Endothelial cell of umbilical vein (primary cell): ENCODE measurements around the gene CISD3. TPM values are rescaled to one million over a fixed set of nuclear protein-coding genes. Genes with fewer than 3 reads are reported as not detected.

Experiments
- BruUV-seq: library from RNA; stranded (reverse); fragments of 400-500 nt; replicated peaks from 2 replicates; lab custom pipeline; 2021; lab: Mats Ljungman, UMichigan
- CTCF ChIA-PET: fragments of 300-600, 350-600 bp; sonication (Branson Sonifier 250); formaldehyde crosslinking; loops from one replicate; lab custom pipeline; 2021; ENCODE audit warnings: antibody characterized with exemption, inconsistent platforms; lab: Charles Lee
- POLR2A ChIA-PET: fragments of 300-600, 350-600 bp; sonication (Branson Sonifier 250); formaldehyde crosslinking; loops from one replicate; lab custom pipeline; 2021; ENCODE audit warnings: antibody characterized with exemption, inconsistent platforms; lab: Charles Lee
- DNase-seq: peaks from one replicate; pipeline ENCODE4 v3.0.0-alpha.2; 2011; ENCODE audit warnings: low read depth, low spot score
- FAIRE-seq: peaks from 2 replicates; lab custom pipeline; 2011; peaks lifted over from hg19 to GRCh38; lab: Jason Lieb, UNC
- H2AFZ ChIP-seq: 2 replicates; pipeline ENCODE4 v1.6.0; 2012; ENCODE audit warnings: low read depth, low read length, control low read depth, inconsistent platforms
- H3K27ac ChIP-seq: 2 replicates; pipeline ENCODE4 v1.5.1; 2011; ENCODE audit warnings: low read depth, mild to moderate bottlenecking, control low read depth, low read length, moderate library complexity; ENCODE audit not compliant: insufficient read depth
- H3K27me3 ChIP-seq, 2 experiments: 2 replicates each; pipeline versions ENCODE4 v1.6.0 to v1.6.1; 2011; ENCODE audit warnings: low read length in 2 of 2, mixed read lengths in 1 of 2; ENCODE audit not compliant: control insufficient read depth in 2 of 2, insufficient read depth in 2 of 2
- H3K36me3 ChIP-seq, 2 experiments: 2 replicates in 1 of 2; 3 replicates in 1 of 2; pipeline ENCODE4 v1.5.1; 2011; ENCODE audit warnings: low read length in 2 of 2, mild to moderate bottlenecking in 1 of 2, moderate library complexity in 1 of 2; ENCODE audit not compliant: control insufficient read depth in 2 of 2, insufficient read depth in 2 of 2; ENCODE audit errors: extremely low read depth in 1 of 2
- H3K4me1 ChIP-seq: 3 replicates; pipeline ENCODE4 v1.5.1; 2011; ENCODE audit warnings: mild to moderate bottlenecking, low read length; ENCODE audit not compliant: control insufficient read depth, insufficient read depth; ENCODE audit errors: extremely low read depth
- H3K4me2 ChIP-seq: 2 replicates; pipeline ENCODE4 v1.6.1; 2011; ENCODE audit warnings: low read length, control low read depth, mixed read lengths; ENCODE audit not compliant: insufficient read depth
- H3K4me3 ChIP-seq, 3 experiments: fragments of 200-600 bp in 1 of 3; sonication (generic), shearing (Covaris generic) in 1 of 3; replicated peaks in 1 of 3; 2 replicates each; pipeline ENCODE4 v1.5.1; 2011 to 2016; ENCODE audit warnings: control low read depth in 3 of 3, low read length in 3 of 3, mild to moderate bottlenecking in 2 of 3, inconsistent platforms in 1 of 3, low read depth in 1 of 3, moderate library complexity in 1 of 3; ENCODE audit not compliant: insufficient read depth in 1 of 3
- H3K79me2 ChIP-seq: 2 replicates; pipeline ENCODE4 v1.6.0; 2012; ENCODE audit warnings: low read length, inconsistent platforms; ENCODE audit not compliant: control insufficient read depth, insufficient read depth
- H3K9ac ChIP-seq: replicated peaks from 2 replicates; pipeline ENCODE3; 2011; ENCODE audit warnings: low read length, control low read depth; ENCODE audit not compliant: insufficient read depth; ENCODE audit errors: extremely low read depth
- H3K9me1 ChIP-seq: replicated peaks from 3 replicates; pipeline ENCODE4 v1.6.0; 2011; ENCODE audit warnings: mild to moderate bottlenecking, low read length; ENCODE audit not compliant: control insufficient read depth, insufficient read depth; ENCODE audit errors: extremely low read depth
- H3K9me3 ChIP-seq: replicated peaks from 2 replicates; pipeline ENCODE4 v1.5.1; 2012; ENCODE audit warnings: low read length, inconsistent platforms; ENCODE audit not compliant: control insufficient read depth, insufficient read depth
- H4K20me1 ChIP-seq: replicated peaks from 2 replicates; pipeline ENCODE3; 2011; ENCODE audit warnings: mild to moderate bottlenecking, low read length; ENCODE audit not compliant: control insufficient read depth, insufficient read depth; ENCODE audit errors: extremely low read depth
- EZH2 ChIP-seq: IDR thresholded peaks from 2 replicates; pipeline ENCODE4 v1.6.1; 2012; ENCODE audit warnings: borderline replicate concordance, low read depth, mild to moderate bottlenecking, moderate library complexity, low read length, inconsistent platforms; ENCODE audit not compliant: severe bottlenecking
- FOS ChIP-seq: IDR thresholded peaks from 2 replicates; pipeline ENCODE4 v1.6.1; 2011; ENCODE audit warnings: mild to moderate bottlenecking, low read length, moderate library complexity, borderline replicate concordance; ENCODE audit not compliant: insufficient read depth
- GATA2 ChIP-seq: IDR thresholded peaks from 2 replicates; pipeline ENCODE4 v1.7.0; 2011; ENCODE audit warnings: low read depth, mild to moderate bottlenecking, moderate library complexity, mixed read lengths, low read length; ENCODE audit not compliant: insufficient read length, insufficient read depth
- JUN ChIP-seq: IDR thresholded peaks from 2 replicates; pipeline ENCODE4 v1.6.1; 2011; ENCODE audit warnings: borderline replicate concordance, low read depth; ENCODE audit not compliant: insufficient read length, insufficient read depth
- MYC ChIP-seq: IDR thresholded peaks from one replicate; pipeline ENCODE4 v1.6.1; 2011; ENCODE audit warnings: mild to moderate bottlenecking, low read depth, low read length
- POLR2A ChIP-seq: IDR thresholded peaks from 2 replicates; pipeline ENCODE4 v1.6.1; 2012; ENCODE audit warnings: low read depth, mild to moderate bottlenecking, control low read depth, low read length
- POLR2AphosphoS5 ChIP-seq: IDR thresholded peaks from 2 replicates; pipeline ENCODE4 v1.6.1; 2012; ENCODE audit warnings: low read depth, mild to moderate bottlenecking, control low read depth, low read length, moderate library complexity; ENCODE audit not compliant: insufficient read depth
- dilution Hi-C: fragments of 300-500 bp; cut with MboI; formaldehyde crosslinking; loops from one replicate; pipeline ENCODE4 v1.15.0; 2019; ENCODE audit warnings: low sequenced_read_pairs; ENCODE audit not compliant: extremely low pct_ligation_motif_present
- intact Hi-C: fragments of 100-400 bp; cut with micrococcal nuclease; formaldehyde crosslinking; loops from one replicate; pipeline ENCODE4 v1.10.0; 2022
- polyA plus RNA-seq, 4 experiments: library from polyadenylated mRNA; depleted of rRNA in 3 of 4; stranded (reverse) in 3 of 4; unstranded in 1 of 4; fragments of >200 nt; gene quantifications; 2 replicates each; pipeline versions ENCODE4 v1.2.1 to v1.2.3, GENCODE V29; 2011 to 2012; ENCODE audit warnings: missing spikeins in 1 of 4
- total RNA-seq: library from RNA; stranded (reverse); gene quantifications from 2 replicates; pipeline ENCODE4 v1.2.3, GENCODE V29; 2021
- TF ChIP-seq, protein P1 (sequence below): IDR thresholded peaks from 2 replicates; pipeline ENCODE4 v1.6.1; 2011; ENCODE audit not compliant: insufficient read depth, insufficient read length
- TF ChIP-seq, protein P2 (sequence below), 2 donors: IDR thresholded peaks; 1 replicate in 1 of 2; 2 replicates in 1 of 2; pipeline ENCODE4 v1.5.1; 2011; ENCODE audit warnings: low read length in 2 of 2, mild to moderate bottlenecking in 2 of 2, moderate library complexity in 2 of 2, control low read depth in 1 of 2, inconsistent platforms in 1 of 2, low read depth in 1 of 2; ENCODE audit not compliant: insufficient read depth in 1 of 2; ENCODE audit errors: extremely low read depth in 1 of 2

CISD3 gene
- total and polyA plus RNA-seq, 2 donors (not counting 3 experiments of a cell fraction or from before 2014, with no cell fraction given): 8.7 to 23.7 TPM

DNA sequence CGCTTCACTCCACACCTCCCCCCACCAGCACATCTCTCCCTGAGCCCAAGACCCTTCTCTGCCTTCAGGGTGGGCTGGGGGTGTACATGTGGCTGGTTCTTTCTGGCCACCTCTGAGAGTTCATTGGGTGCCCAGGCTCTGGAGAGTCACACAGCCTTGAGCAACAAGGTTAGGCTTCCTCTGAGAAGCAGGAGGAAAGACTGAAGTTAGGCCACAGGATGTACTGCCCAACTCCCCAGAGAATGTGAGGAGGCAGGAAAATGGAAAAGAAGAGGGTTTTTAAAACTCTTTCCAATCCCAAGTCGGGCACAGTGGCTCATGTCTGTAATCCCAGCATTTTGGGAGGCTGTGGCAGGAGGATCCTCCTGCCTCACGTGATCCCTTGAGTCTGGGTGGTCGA lies 10.7 kb downstream of the CISD3 start:
- peaks cover 63% of the 10 kb centered on the region for H3K79me2 ChIP-seq
- no peak overlapping the region for H3K9ac ChIP-seq
- TF ChIP-seq, protein P1, sequence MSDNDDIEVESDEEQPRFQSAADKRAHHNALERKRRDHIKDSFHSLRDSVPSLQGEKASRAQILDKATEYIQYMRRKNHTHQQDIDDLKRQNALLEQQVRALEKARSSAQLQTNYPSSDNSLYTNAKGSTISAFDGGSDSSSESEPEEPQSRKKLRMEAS: no peak
- TF ChIP-seq JUN (no peak), MYC (no peak), EZH2 (no peak), POLR2AphosphoS5 (no peak), FOS (no peak), GATA2 (no peak), POLR2A (no peak)
- TF ChIP-seq, protein P2, sequence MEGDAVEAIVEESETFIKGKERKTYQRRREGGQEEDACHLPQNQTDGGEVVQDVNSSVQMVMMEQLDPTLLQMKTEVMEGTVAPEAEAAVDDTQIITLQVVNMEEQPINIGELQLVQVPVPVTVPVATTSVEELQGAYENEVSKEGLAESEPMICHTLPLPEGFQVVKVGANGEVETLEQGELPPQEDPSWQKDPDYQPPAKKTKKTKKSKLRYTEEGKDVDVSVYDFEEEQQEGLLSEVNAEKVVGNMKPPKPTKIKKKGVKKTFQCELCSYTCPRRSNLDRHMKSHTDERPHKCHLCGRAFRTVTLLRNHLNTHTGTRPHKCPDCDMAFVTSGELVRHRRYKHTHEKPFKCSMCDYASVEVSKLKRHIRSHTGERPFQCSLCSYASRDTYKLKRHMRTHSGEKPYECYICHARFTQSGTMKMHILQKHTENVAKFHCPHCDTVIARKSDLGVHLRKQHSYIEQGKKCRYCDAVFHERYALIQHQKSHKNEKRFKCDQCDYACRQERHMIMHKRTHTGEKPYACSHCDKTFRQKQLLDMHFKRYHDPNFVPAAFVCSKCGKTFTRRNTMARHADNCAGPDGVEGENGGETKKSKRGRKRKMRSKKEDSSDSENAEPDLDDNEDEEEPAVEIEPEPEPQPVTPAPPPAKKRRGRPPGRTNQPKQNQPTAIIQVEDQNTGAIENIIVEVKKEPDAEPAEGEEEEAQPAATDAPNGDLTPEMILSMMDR (IDR thresholded peaks at IDR 0.05; ENCODE audit: extremely low read depth in 1 of 2, insufficient read depth in 1 of 2, low read depth in 1 of 2, low read length in 2 of 2): no peak
- H3K4me1 ChIP-seq: peaks cover 14% of the 10 kb centered on the region
- H3K9me3 ChIP-seq: no peaks in the 10 kb centered on the region
- no peak for DNase-seq
- ChIA-PET CTCF (no interaction called here), POLR2A (no interaction called here)
- peaks cover 2% of the 10 kb centered on the region for H4K20me1 ChIP-seq
- dilution Hi-C loops (no loop called here), intact Hi-C loops (no loop called here)
- H3K27me3 ChIP-seq: no peaks in the 10 kb centered on the region
- FAIRE-seq: no peak
- no peaks in the 10 kb centered on the region for H3K9me1 ChIP-seq
- H3K36me3 ChIP-seq: peaks cover 0 to 32% of the 10 kb centered on the region in 2 experiments
- no peak overlapping the region for H3K27ac ChIP-seq
- H3K4me2 ChIP-seq: no peak overlapping the region
- no TSS peak for BruUV-seq
- no peak overlapping the region for H2AFZ ChIP-seq
- H3K4me3 ChIP-seq: no peak overlapping the region
